Nephron progenitor cell (in vitro differentiated cells): ENCODE results near the gene PHF2.

ENCODE experiments used
- DNase-seq: peaks from one replicate; pipeline ENCODE4 v3.0.0; 2021
- H3K27ac Mint-ChIP-seq: 2 replicates; pipeline ENCODE4 v1.8.0; 2021; ENCODE audit warnings: mild to moderate bottlenecking, moderate library complexity, mixed read lengths
- H3K27me3 Mint-ChIP-seq: 2 replicates; pipeline ENCODE4 v1.8.0; 2021; ENCODE audit warnings: mild to moderate bottlenecking, low read depth, mixed read lengths; ENCODE audit not compliant: poor library complexity
- H3K36me3 Mint-ChIP-seq: 2 replicates; pipeline ENCODE4 v1.8.0; 2021; ENCODE audit warnings: low read depth, mixed read lengths
- H3K4me1 Mint-ChIP-seq: 2 replicates; pipeline ENCODE4 v1.8.0; 2021; ENCODE audit warnings: mixed read lengths
- H3K4me3 Mint-ChIP-seq: 2 replicates; pipeline ENCODE4 v1.8.0; 2021; ENCODE audit warnings: mild to moderate bottlenecking, moderate library complexity, mixed read lengths
- H3K9me3 Mint-ChIP-seq: 2 replicates; pipeline ENCODE4 v1.8.0; 2021; ENCODE audit warnings: mild to moderate bottlenecking, moderate library complexity, mixed read lengths
- CTCF ChIP-seq: fragments of 200-600 bp; sonication (generic); IDR thresholded peaks from 2 replicates; pipeline ENCODE4 v1.5.0; 2021; ENCODE audit warnings: antibody characterized with exemption

PHF2 gene

DNA sequence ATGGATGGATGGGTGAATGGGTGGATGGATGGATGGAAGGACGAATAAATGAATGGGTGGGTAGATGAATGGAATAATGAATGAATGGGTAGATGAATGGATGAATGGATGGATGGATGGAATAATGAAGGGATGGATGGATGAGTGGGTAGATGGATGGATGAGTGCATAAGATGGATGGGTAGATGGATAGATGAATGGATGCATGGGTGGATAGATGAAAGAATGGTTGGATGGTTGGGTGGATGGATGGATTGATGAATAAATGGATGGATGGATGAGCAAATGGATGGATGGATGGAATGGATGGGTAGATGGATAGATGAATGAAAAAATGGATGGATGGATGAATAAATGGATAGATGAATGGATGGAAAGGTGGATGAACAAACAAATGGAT, 85.2 kb downstream of the PHF2 start:
- H3K36me3 Mint-ChIP-seq: peaks cover 4% of the 10 kb centered on the region
- H3K4me1 Mint-ChIP-seq: peaks cover 12% of the 10 kb centered on the region
- no peak for DNase-seq
- no peak overlapping the region for H3K27ac Mint-ChIP-seq
- peaks cover 3% of the 10 kb centered on the region for H3K27me3 Mint-ChIP-seq
- H3K9me3 Mint-ChIP-seq: no peaks in the 10 kb centered on the region
- TF ChIP-seq CTCF: no peak
- H3K4me3 Mint-ChIP-seq: no peak overlapping the region

DNA sequence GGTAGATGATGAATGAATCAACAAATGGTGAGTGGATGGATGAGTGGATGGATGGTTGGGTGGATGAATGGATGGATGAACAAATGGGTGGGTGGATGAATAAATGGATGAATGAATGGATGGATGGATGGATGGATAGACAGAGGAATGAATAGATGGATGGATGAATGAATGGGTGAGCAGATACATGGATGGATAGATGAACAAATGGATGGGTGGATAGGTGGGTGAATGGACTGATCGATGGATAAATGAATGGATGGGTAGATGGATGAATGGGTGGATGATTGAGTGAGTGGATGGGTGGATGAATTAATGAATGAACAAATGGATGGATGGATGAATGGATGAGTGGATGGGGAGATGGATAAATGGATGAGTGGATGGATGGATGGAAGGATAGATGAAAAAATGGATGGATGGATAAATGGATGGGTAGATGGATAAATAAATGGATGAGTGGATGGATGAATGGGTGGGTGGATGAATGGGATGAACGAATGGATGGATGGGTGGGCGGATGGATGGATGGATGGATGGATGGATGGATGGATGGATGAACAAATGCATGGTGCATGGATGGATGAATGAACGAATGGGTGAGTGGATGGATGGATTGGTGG, 85.7 kb downstream of the PHF2 start:
- Mint-ChIP-seq H3K4me3 (no peak overlapping the region), H3K4me1 (peaks cover 12% of the 10 kb centered on the region), H3K27ac (no peak overlapping the region), H3K27me3 (peaks cover 3% of the 10 kb centered on the region), H3K9me3 (no peaks in the 10 kb centered on the region), H3K36me3 (peaks cover 4% of the 10 kb centered on the region)
- TF ChIP-seq CTCF: no peak
- no peak for DNase-seq

- Mint-ChIP-seq H3K9me3 (no peaks in the 10 kb centered on the region), H3K27me3 (peaks cover 3% of the 10 kb centered on the region), H3K27ac (no peak overlapping the region), H3K36me3 (peaks cover 4% of the 10 kb centered on the region), H3K4me3 (no peak overlapping the region), H3K4me1 (peaks cover 16% of the 10 kb centered on the region)
- no peak for DNase-seq
- no peak for TF ChIP-seq CTCF
Measured at GRCh38 chr9:93662952-93663572, 86.7 kb downstream of the PHF2 start.

DNA sequence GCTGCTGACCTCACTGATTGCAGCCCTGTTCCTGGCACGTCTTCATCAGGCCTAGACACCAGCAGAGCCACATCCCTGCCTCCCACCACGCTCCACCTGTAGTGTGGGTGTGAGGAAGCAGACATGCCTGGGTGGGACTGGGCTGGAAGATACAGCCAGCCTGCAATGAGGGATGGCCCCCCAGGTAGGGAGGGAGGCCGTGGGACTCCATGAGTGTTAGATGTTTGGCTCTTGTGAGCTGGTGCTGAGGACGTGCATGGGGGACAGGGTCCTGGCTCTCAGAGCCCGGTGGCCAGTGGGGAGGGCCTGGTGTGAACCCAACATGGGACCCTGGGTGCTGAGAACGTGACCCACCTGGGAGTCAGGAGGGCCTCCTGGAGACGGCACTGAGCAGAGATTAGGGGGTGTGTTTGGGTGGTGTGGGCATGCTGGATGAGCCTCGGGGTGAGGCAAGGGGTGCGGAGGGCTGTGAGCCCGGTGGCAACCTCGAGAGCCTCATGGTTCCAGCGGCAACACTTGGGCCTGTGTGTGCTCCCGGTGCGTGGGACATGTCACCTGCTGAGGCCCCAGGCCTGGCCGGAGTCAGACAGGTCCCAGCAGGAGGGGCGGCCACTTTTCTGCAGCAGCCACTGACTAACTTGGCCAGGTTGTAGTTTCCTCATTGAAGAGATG, 87.6 kb downstream of the PHF2 start:
- H3K27ac Mint-ChIP-seq: peak overlapping the region; percentile 31
- no peaks in the 10 kb centered on the region for H3K9me3 Mint-ChIP-seq
- TF ChIP-seq CTCF: no peak
- H3K27me3 Mint-ChIP-seq: no peaks in the 10 kb centered on the region
- H3K36me3 Mint-ChIP-seq: peaks cover 4% of the 10 kb centered on the region
- DNase-seq: no peak
- peaks cover 20% of the 10 kb centered on the region for H3K4me1 Mint-ChIP-seq
- no peak overlapping the region for H3K4me3 Mint-ChIP-seq

GRCh38 chr9:93664549-93665120, 88.3 kb downstream of the PHF2 start:
- no peak for TF ChIP-seq CTCF
- no peak overlapping the region for H3K4me3 Mint-ChIP-seq
- H3K27ac Mint-ChIP-seq: peak overlapping the region; percentile 31
- no peak for DNase-seq
- H3K36me3 Mint-ChIP-seq: peaks cover 4% of the 10 kb centered on the region
- no peaks in the 10 kb centered on the region for H3K27me3 Mint-ChIP-seq
- no peaks in the 10 kb centered on the region for H3K9me3 Mint-ChIP-seq
- H3K4me1 Mint-ChIP-seq: peaks cover 20% of the 10 kb centered on the region
